Smooth muscle cell (in vitro differentiated cells): ENCODE results near the gene ACSF3. TPM values are rescaled to one million over a fixed set of nuclear protein-coding genes. Genes with fewer than 3 reads are reported as not detected.

Source experiments
- DNase-seq: peaks from one replicate; lab custom pipeline; 2025; ENCODE audit not compliant: unreplicated experiment; lab: John Stamatoyannopoulos, UW
- H2AFZ ChIP-seq: fragments of 200-600 bp; sonication (generic); 2 replicates; pipeline ENCODE4 v1.6.0; 2016; ENCODE audit warnings: antibody characterized with exemption, low read depth, mild to moderate bottlenecking
- H3F3A ChIP-seq: fragments of 200-600 bp; sonication (generic); 2 replicates; pipeline ENCODE4 v1.6.0; 2017; ENCODE audit warnings: antibody characterized with exemption, low read depth
- H3K27ac ChIP-seq: fragments of 200-600 bp; sonication (generic); 2 replicates; pipeline ENCODE4 v1.5.1; 2016; ENCODE audit warnings: low read depth, mild to moderate bottlenecking
- H3K27me3 ChIP-seq: fragments of 200-600 bp; sonication (generic); 2 replicates; pipeline ENCODE4 v1.6.1; 2016; ENCODE audit warnings: low read depth, mild to moderate bottlenecking
- H3K36me3 ChIP-seq: fragments of 200-600 bp; sonication (generic); 2 replicates; pipeline ENCODE4 v1.5.1; 2016; ENCODE audit warnings: low read depth
- H3K4me1 ChIP-seq: fragments of 200-600 bp; sonication (generic); 2 replicates; pipeline ENCODE4 v1.5.1; 2016; ENCODE audit warnings: low read depth
- H3K4me2 ChIP-seq: fragments of 200-600 bp; sonication (generic); 2 replicates; pipeline ENCODE4 v1.6.0; 2016; ENCODE audit warnings: mild to moderate bottlenecking
- H3K4me3 ChIP-seq: fragments of 200-600 bp; sonication (generic); 2 replicates; pipeline ENCODE4 v1.5.1; 2016; ENCODE audit warnings: mild to moderate bottlenecking
- H3K79me2 ChIP-seq: fragments of 200-600 bp; sonication (generic); 2 replicates; pipeline ENCODE4 v1.6.0; 2016; ENCODE audit warnings: low read depth, mild to moderate bottlenecking
- H3K9ac ChIP-seq: fragments of 200-600 bp; sonication (generic); 2 replicates; pipeline ENCODE4 v1.6.0; 2016; ENCODE audit warnings: low read depth
- H3K9me3 ChIP-seq: fragments of 200-600 bp; sonication (generic); replicated peaks from 2 replicates; pipeline ENCODE4 v1.5.1; 2016; ENCODE audit warnings: low read depth
- H4K20me1 ChIP-seq: fragments of 200-600 bp; sonication (generic); 2 replicates; pipeline ENCODE4 v1.6.0; 2016; ENCODE audit warnings: low read depth
- CTCF ChIP-seq: fragments of 200-600 bp; sonication (generic); IDR thresholded peaks from 2 replicates; pipeline ENCODE4 v1.5.1; 2017; ENCODE audit warnings: borderline replicate concordance, mild to moderate bottlenecking, antibody characterized with exemption; ENCODE audit not compliant: insufficient read depth, poor library complexity, severe bottlenecking
- WGBS: methylation state at CpG from one replicate; pipeline ENCODE4 v1.1.7; 2016; ENCODE audit warnings: low lambda C conversion rate; 5-methylcytosine and 5-hydroxymethylcytosine counted together
- polyA plus RNA-seq: library from polyadenylated mRNA; unstranded; fragments of >200 nt; fragmentation: Nextera tagmentation; extraction: Ambion mirVana; gene quantifications from 2 replicates; pipeline ENCODE4 v1.2.1, GENCODE V29; 2016
- total RNA-seq: library from RNA; depleted of rRNA; stranded (reverse); fragments of >200 nt; gene quantifications from 2 replicates; pipeline ENCODE4 v1.2.3, GENCODE V29; 2014

The ACSF3 gene
- total and polyA plus RNA-seq, 2 experiments from 2014 or later = 13.6 to 15.1 TPM

GRCh38 chr16:89179656-89180315, 86.1 kb downstream of the ACSF3 start:
- no peak for DNase-seq
- TF ChIP-seq CTCF = no peak
- Histone ChIP-seq H3K4me2 (no peak overlapping the region), H2AFZ (no peak overlapping the region), H3K9me3 (no peaks in the 10 kb centered on the region), H3K4me3 (no peak overlapping the region), H3K27me3 (peaks cover 6% of the 10 kb centered on the region), H4K20me1 (no peaks in the 10 kb centered on the region), H3K4me1 (no peaks in the 10 kb centered on the region), H3K36me3 (no peaks in the 10 kb centered on the region), H3K79me2 (no peaks in the 10 kb centered on the region), H3K27ac (no peak overlapping the region), H3F3A (no peaks in the 10 kb centered on the region), H3K9ac (no peak overlapping the region)
- WGBS = 89% methylated on average over 25 of the region's 25 CpGs

DNA sequence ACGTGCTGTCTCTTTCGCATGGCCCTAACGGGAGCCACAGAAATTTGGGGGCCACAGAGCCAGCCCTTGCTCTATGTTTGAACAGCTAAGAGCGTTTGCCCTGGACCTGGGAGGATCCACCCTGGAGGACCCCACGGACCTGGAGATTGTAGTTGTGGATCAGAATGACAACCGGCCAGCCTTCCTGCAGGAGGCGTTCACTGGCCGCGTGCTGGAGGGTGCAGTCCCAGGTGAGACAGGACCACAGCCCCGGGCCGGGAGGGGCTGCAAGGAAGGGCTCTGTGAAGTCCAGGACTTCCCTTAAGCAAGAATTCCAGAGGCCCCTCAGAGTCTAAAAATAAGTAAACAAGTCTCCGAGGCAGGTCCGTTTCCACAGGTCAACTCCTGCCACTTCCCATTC, 89.8 kb downstream of the ACSF3 start:
- H3K4me1 ChIP-seq = no peaks in the 10 kb centered on the region
- H4K20me1 ChIP-seq = no peaks in the 10 kb centered on the region
- peaks cover 6% of the 10 kb centered on the region for H3K27me3 ChIP-seq
- H3K4me3 ChIP-seq = no peak overlapping the region
- H3F3A ChIP-seq = peaks cover 12% of the 10 kb centered on the region
- no peak overlapping the region for H3K9ac ChIP-seq
- H2AFZ ChIP-seq = no peak overlapping the region
- no peaks in the 10 kb centered on the region for H3K9me3 ChIP-seq
- no peak for TF ChIP-seq CTCF
- H3K36me3 ChIP-seq = no peaks in the 10 kb centered on the region
- H3K27ac ChIP-seq = no peak overlapping the region
- H3K79me2 ChIP-seq = no peaks in the 10 kb centered on the region
- no peak overlapping the region for H3K4me2 ChIP-seq
- DNase-seq = no peak
- WGBS = 77% methylated on average over 13 of the region's 13 CpGs

DNA sequence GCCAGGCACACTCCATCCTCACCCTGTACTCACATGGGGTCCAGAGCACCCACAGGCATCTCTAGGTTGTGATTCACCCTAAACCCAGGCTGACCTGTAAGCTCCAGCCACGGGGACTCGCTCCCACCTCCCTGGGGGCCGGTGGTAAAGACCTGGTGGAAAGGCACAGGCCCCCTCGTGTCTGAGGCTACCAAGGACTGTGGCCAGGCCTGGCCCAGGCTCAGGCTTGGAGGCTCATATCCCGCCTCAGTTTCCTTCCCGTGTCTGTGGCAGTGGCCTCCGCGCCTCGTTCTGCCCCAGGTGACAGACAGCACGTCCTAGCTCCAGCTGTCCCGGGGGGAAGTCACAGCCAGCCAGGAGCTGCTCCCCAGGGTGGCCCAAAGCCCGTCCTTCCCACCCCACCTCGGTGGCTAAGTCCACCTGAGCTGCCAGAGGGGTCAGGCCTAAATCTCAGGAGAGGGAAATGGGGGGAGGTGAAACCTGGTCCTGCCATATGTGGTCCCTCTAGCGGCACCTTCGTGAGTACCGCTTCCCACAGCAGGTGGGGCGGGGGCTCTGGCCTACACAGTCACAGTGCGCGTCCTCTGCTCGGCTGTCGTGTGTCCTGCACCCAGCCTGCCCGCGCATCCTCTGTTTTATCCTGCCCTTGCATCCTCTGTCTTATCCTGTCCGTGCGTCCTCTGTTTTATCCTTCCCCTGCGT, 90.5 kb downstream of the ACSF3 start:
- no peak overlapping the region for H3K27ac ChIP-seq
- no peak for DNase-seq

More for the DNA sequence above, 90.5 kb downstream of the ACSF3 start:
- Histone ChIP-seq H3K36me3 (no peaks in the 10 kb centered on the region), H3K9ac (no peak overlapping the region), H4K20me1 (no peaks in the 10 kb centered on the region), H3K4me3 (no peak overlapping the region), H2AFZ (no peak overlapping the region), H3K9me3 (no peaks in the 10 kb centered on the region), H3K4me2 (no peak overlapping the region), H3K79me2 (no peaks in the 10 kb centered on the region), H3K4me1 (no peaks in the 10 kb centered on the region), H3F3A (peaks cover 12% of the 10 kb centered on the region), H3K27me3 (peaks cover 6% of the 10 kb centered on the region)
- no peak for TF ChIP-seq CTCF
- 85% methylated on average over 20 of the region's 26 CpGs for WGBS
